ENCODE data around the gene RANGAP1. TPM values are rescaled to one million over a fixed set of nuclear protein-coding genes. Genes with fewer than 3 reads are reported as not detected.

RANGAP1 gene
- total RNA-seq, 4 donors from 2014 or later, result 18.7 to 38.7 (median 35.6) TPM

DNA sequence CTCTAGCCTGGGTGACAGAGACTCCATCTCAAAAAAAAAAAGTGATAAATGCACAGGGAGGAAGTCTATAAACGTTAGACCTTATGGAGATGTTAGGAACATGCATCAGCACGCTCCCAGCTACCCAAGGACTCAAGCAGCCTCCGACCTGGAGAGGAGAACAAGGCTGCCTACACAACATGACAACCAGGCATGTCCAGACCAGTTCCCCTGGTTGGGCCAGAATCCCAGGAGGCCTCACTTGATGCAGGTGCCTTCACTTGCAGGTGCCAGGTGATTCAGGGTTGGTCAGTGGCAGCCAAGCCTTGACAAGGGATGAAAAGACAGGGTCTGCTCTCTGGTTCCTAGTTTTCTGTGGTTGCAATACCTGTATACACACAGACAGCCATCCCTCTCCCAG is 5.9 kb downstream of the RANGAP1 start:
- DNase-seq, result no peak
- no peak for TF ChIP-seq POLR2A (IDR thresholded peaks at IDR 0.05)
- TF ChIP-seq, protein P1, sequence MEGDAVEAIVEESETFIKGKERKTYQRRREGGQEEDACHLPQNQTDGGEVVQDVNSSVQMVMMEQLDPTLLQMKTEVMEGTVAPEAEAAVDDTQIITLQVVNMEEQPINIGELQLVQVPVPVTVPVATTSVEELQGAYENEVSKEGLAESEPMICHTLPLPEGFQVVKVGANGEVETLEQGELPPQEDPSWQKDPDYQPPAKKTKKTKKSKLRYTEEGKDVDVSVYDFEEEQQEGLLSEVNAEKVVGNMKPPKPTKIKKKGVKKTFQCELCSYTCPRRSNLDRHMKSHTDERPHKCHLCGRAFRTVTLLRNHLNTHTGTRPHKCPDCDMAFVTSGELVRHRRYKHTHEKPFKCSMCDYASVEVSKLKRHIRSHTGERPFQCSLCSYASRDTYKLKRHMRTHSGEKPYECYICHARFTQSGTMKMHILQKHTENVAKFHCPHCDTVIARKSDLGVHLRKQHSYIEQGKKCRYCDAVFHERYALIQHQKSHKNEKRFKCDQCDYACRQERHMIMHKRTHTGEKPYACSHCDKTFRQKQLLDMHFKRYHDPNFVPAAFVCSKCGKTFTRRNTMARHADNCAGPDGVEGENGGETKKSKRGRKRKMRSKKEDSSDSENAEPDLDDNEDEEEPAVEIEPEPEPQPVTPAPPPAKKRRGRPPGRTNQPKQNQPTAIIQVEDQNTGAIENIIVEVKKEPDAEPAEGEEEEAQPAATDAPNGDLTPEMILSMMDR (IDR thresholded peaks at IDR 0.05), result no peak
- intact Hi-C loops (cut with DNase I; ENCODE audit: low total_unique reads), result no loop called here
- H3K36me3 ChIP-seq, result no peaks in the 10 kb centered on the region
- H3K4me1 ChIP-seq, result no peaks in the 10 kb centered on the region
- H3K9me3 ChIP-seq, result no peaks in the 10 kb centered on the region
- H3K27me3 ChIP-seq, result no peaks in the 10 kb centered on the region
- H3K4me3 ChIP-seq, result no peak overlapping the region
- no peak overlapping the region for H3K27ac ChIP-seq

DNA sequence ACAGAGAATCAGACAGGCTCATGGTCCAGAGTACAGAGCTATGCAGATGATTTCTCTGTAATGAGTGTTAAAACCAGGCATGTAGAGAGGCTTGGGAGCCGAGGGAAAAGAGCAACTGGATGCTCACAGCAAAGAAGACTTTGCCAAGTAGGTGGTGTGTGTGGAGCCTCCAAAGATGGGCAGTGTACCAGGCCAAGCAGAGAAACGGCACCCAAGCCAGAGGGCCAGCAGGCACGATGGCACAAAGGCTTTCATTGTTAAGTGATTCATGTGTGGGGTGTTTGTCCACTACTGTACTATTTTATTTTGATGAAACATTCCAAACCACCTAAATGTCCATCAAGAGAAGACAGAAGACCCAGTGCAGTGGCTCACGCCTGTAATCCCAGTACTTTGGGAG is 11.1 kb downstream of the RANGAP1 start:
- Histone ChIP-seq H3K27ac (no peak overlapping the region), H3K27me3 (no peaks in the 10 kb centered on the region), H3K4me3 (no peak overlapping the region), H3K4me1 (no peaks in the 10 kb centered on the region), H3K9me3 (no peaks in the 10 kb centered on the region), H3K36me3 (no peaks in the 10 kb centered on the region)
- intact Hi-C loops (cut with DNase I; ENCODE audit: low total_unique reads), result no loop called here
- DNase-seq, result no peak
- TF ChIP-seq POLR2A (IDR thresholded peaks at IDR 0.05), result no peak
- TF ChIP-seq, protein P1 (IDR thresholded peaks at IDR 0.05), result no peak

- no peak overlapping the region for H3K4me3 ChIP-seq
- no peaks in the 10 kb centered on the region for H3K9me3 ChIP-seq
- no peaks in the 10 kb centered on the region for H3K36me3 ChIP-seq
- no peak overlapping the region for H3K27ac ChIP-seq
- no peaks in the 10 kb centered on the region for H3K27me3 ChIP-seq
- no peak for TF ChIP-seq POLR2A (IDR thresholded peaks at IDR 0.05)
- TF ChIP-seq, protein P1 (IDR thresholded peaks at IDR 0.05), result no peak
- DNase-seq, result no peak
- intact Hi-C loops (cut with DNase I; ENCODE audit: low total_unique reads), result no loop called here
- H3K4me1 ChIP-seq, result no peaks in the 10 kb centered on the region
Observed at GRCh38 chr22:41273128-41273527, 12.9 kb downstream of the RANGAP1 start.

GRCh38 chr22:41271787-41272186 is 14.2 kb downstream of the RANGAP1 start:
- H3K27me3 ChIP-seq, result no peaks in the 10 kb centered on the region
- no peaks in the 10 kb centered on the region for H3K36me3 ChIP-seq
- no peak for TF ChIP-seq POLR2A (IDR thresholded peaks at IDR 0.05)
- TF ChIP-seq, protein P1 (IDR thresholded peaks at IDR 0.05), result no peak
- no peak for DNase-seq
- H3K4me3 ChIP-seq, result no peak overlapping the region
- H3K4me1 ChIP-seq, result no peaks in the 10 kb centered on the region
- intact Hi-C loops (cut with DNase I; ENCODE audit: low total_unique reads), result no loop called here
- H3K27ac ChIP-seq, result no peak overlapping the region
- H3K9me3 ChIP-seq, result no peaks in the 10 kb centered on the region

GRCh38 chr22:41267958-41268357 is 18.0 kb downstream of the RANGAP1 start:
- H3K4me3 ChIP-seq, result no peak overlapping the region
- H3K9me3 ChIP-seq, result no peaks in the 10 kb centered on the region
- H3K36me3 ChIP-seq, result no peaks in the 10 kb centered on the region
- no peak overlapping the region for H3K27ac ChIP-seq
- intact Hi-C loops (cut with DNase I; ENCODE audit: low total_unique reads), result no loop called here
- no peaks in the 10 kb centered on the region for H3K4me1 ChIP-seq
- TF ChIP-seq, protein P1 (IDR thresholded peaks at IDR 0.05), result no peak
- TF ChIP-seq POLR2A (IDR thresholded peaks at IDR 0.05), result no peak
- H3K27me3 ChIP-seq, result no peaks in the 10 kb centered on the region
- no peak for DNase-seq
